K562 (cell line): ENCODE data around the gene NVL. TPM values are rescaled to one million over a fixed set of nuclear protein-coding genes. Genes with fewer than 3 reads are reported as not detected.

Experiments used
- BACH1 ChIP-seq: fragments of 200-800 bp; sonication (Bioruptor generic); IDR thresholded peaks from 2 replicates; pipeline ENCODE4 v1.6.1; 2016; ENCODE audit warnings: missing genetic modification characterization, missing compliant biosample characterization
- C11orf30 ChIP-seq: fragments of 450-650 bp; IDR thresholded peaks from 2 replicates; pipeline ENCODE4 v1.6.1; 2016; ENCODE audit warnings: low read depth, mild to moderate bottlenecking
- CTCFL ChIP-seq: IDR thresholded peaks from 2 replicates; pipeline ENCODE4 v1.6.1; 2011; ENCODE audit warnings: borderline replicate concordance, low read depth, mild to moderate bottlenecking, moderate library complexity, low read length; ENCODE audit not compliant: insufficient read depth, poor library complexity, severe bottlenecking
- DNMT1 ChIP-seq: fragments of 450-650 bp; IDR thresholded peaks from 2 replicates; pipeline ENCODE4 v1.6.1; 2016; ENCODE audit warnings: antibody characterized with exemption, mild to moderate bottlenecking
- HDAC8 ChIP-seq: fragments of 450-650 bp; IDR thresholded peaks from 2 replicates; pipeline ENCODE4 v1.6.1; 2016; ENCODE audit warnings: mild to moderate bottlenecking, missing genetic modification characterization, moderate library complexity, missing compliant biosample characterization
- HOXB6 ChIP-seq: fragments of 250-450 bp; sonication (Bioruptor Pico); IDR thresholded peaks from 2 replicates; pipeline ENCODE4 v1.5.1; 2022; ENCODE audit warnings: mild to moderate bottlenecking, borderline replicate concordance
- HSF4 ChIP-seq: fragments of 250-450 bp; sonication (Bioruptor Pico); IDR thresholded peaks from 2 replicates; pipeline ENCODE4 v2.1.2; 2022; ENCODE audit warnings: mild to moderate bottlenecking, moderate library complexity, borderline replicate concordance
- MCM2 ChIP-seq: fragments of 450-650 bp; IDR thresholded peaks from 2 replicates; pipeline ENCODE4 v1.6.1; 2017; ENCODE audit warnings: low read depth, mild to moderate bottlenecking
- NRF1 ChIP-seq, 2 experiments: fragments of 450-650 bp; IDR thresholded peaks in 1 of 2; conservative IDR thresholded peaks in 1 of 2; 2 replicates each; pipeline ENCODE4 v1.6.1; 2014; ENCODE audit warnings: mild to moderate bottlenecking in 2 of 2
- PTTG1 ChIP-seq: fragments of 450-650 bp; IDR thresholded peaks from 2 replicates; pipeline ENCODE4 v1.6.1; 2016; ENCODE audit warnings: low read depth, mild to moderate bottlenecking, missing genetic modification characterization, missing compliant biosample characterization
- RREB1 ChIP-seq: fragments of 250-450 bp; sonication (Bioruptor Pico); IDR thresholded peaks from 2 replicates; pipeline ENCODE4 v1.4.0; 2020
- SP2 ChIP-seq: IDR thresholded peaks from 2 replicates; pipeline ENCODE4 v1.6.1; 2011; ENCODE audit warnings: mild to moderate bottlenecking, low read depth, low read length, moderate library complexity; ENCODE audit not compliant: poor library complexity, severe bottlenecking; ENCODE audit errors: extremely low read depth
- TFAM ChIP-seq: fragments of 250-450 bp; sonication (Bioruptor Pico); conservative IDR thresholded peaks from 2 replicates; pipeline ENCODE4 v1.5.0; 2021; ENCODE audit warnings: mild to moderate bottlenecking, moderate library complexity
- ZNF280A ChIP-seq: fragments of 450-650 bp; IDR thresholded peaks from 2 replicates; pipeline ENCODE4 v1.6.1; 2018; ENCODE audit warnings: mild to moderate bottlenecking, low read depth; ENCODE audit not compliant: partially characterized antibody
- polyA plus RNA-seq, 8 experiments: library from polyadenylated mRNA; depleted of rRNA in 4 of 8; stranded (reverse) in 5 of 8; unstranded in 3 of 8; fragments of >200 nt; fragmentation: Nextera tagmentation in 2 of 8; fragmentation: Illumina TruSeq in 1 of 8; extraction: Ambion mirVana in 2 of 8; extraction: Trizol in 1 of 8; gene quantifications; 2 replicates each; pipeline versions ENCODE4 v1.2.1 to v1.2.3, GENCODE V29; 2011 to 2014; ENCODE audit warnings: inconsistent platforms in 1 of 8, missing spikeins in 1 of 8
- total RNA-seq, 7 experiments: library from RNA; depleted of rRNA in 6 of 7; stranded (reverse); fragments of >200 nt in 6 of 7; fragmentation: Illumina TruSeq in 2 of 7; extraction: Trizol in 2 of 7; gene quantifications; 2 replicates each; pipeline versions ENCODE4 v1.2.1 to v1.2.3, GENCODE V29; 2011 to 2021; ENCODE audit warnings: low replicate concordance in 1 of 7

The NVL gene
- total and polyA plus RNA-seq, 9 of the 15 experiments (the other 6 are each of a cell fraction or from before 2014, with no cell fraction given): 32.5 to 86.6 (median 62.9) TPM

- no peak for TF ChIP-seq CTCFL
- no peak for TF ChIP-seq TFAM (CRISPR knock-in tag)
- TF ChIP-seq MCM2: no peak
- TF ChIP-seq HDAC8 (tag): no peak
- no peak for TF ChIP-seq ZNF280A
- TF ChIP-seq DNMT1: no peak
- no peak for TF ChIP-seq C11orf30
- no peak for TF ChIP-seq HSF4 (CRISPR knock-in tag)
- no peak for TF ChIP-seq SP2
- TF ChIP-seq HOXB6: no peak
- TF ChIP-seq BACH1: no peak
- TF ChIP-seq NRF1 (conservative IDR thresholded peaks at IDR 0.05 in 1 of 2, IDR thresholded peaks at IDR 0.05 in 1 of 2): no peak
- TF ChIP-seq PTTG1: no peak
- TF ChIP-seq RREB1: no peak
These were observed 137.7 kb downstream of the NVL start (continued) for GRCh38 chr1:224192082-224192788.
